ENCODE measurements around the gene ANKRD11.
A peak's percentile ranks its signal among the peaks of the same experiment; 100 is the strongest.
"Not testable (repeated sequence)": the region's sequence is repeated elsewhere in the genome, so short reads cannot be mapped to it uniquely, and the experiment has no call there.

The ANKRD11 gene

GRCh38 chr16:89328412-89329400, 161.7 kb downstream of the ANKRD11 start:
- not testable (repeated sequence) for H2AFZ ChIP-seq (ENCODE audit: low read depth, low read length, severe bottlenecking); H3K9me2 ChIP-seq (replicated peaks; ENCODE audit: insufficient read depth, low read length); H3K9ac ChIP-seq (ENCODE audit: low read length); H3K4me2 ChIP-seq (ENCODE audit: low read depth, low read length, poor library complexity, severe bottlenecking); H3K36me3 ChIP-seq (ENCODE audit: low read length); H3K27ac ChIP-seq (ENCODE audit: low read depth, low read length); H3K27me3 ChIP-seq (ENCODE audit: low read length); H3K4me3 ChIP-seq (ENCODE audit: insufficient read depth, low read length, poor library complexity, severe bottlenecking); H3K9me3 ChIP-seq (ENCODE audit: insufficient read depth, low read length)
- Histone ChIP-seq H3K79me2 (ENCODE audit: insufficient read depth, low read length) (peaks cover 95% of the 10 kb centered on the region), H3F3A (ENCODE audit: insufficient read depth) (peaks cover 15% of the 10 kb centered on the region; the same call in 1 of the 2 replicates), H4K20me1 (ENCODE audit: low read depth, low read length) (peaks cover 13% of the 10 kb centered on the region)

GRCh38 chr16:89326721-89327120, 163.6 kb downstream of the ANKRD11 start:
- Histone ChIP-seq H4K20me1 (ENCODE audit: low read depth, low read length) (peaks cover 13% of the 10 kb centered on the region), H3K27me3 (ENCODE audit: low read length) (no peaks in the 10 kb centered on the region), H3K36me3 (ENCODE audit: low read length) (no peaks in the 10 kb centered on the region), H3K79me2 (ENCODE audit: insufficient read depth, low read length) (peaks cover 95% of the 10 kb centered on the region), H2AFZ (ENCODE audit: low read depth, low read length, severe bottlenecking) (no peak overlapping the region), H3K9me2 (replicated peaks; ENCODE audit: insufficient read depth, low read length) (no peaks in the 10 kb centered on the region), H3K4me3 (ENCODE audit: insufficient read depth, low read length, poor library complexity, severe bottlenecking) (no peak overlapping the region), H3K27ac (ENCODE audit: low read depth, low read length) (no peak overlapping the region), H3F3A (ENCODE audit: insufficient read depth) (peaks cover 5% of the 10 kb centered on the region; the same call in 1 of the 2 replicates), H3K9me3 (ENCODE audit: insufficient read depth, low read length) (no peaks in the 10 kb centered on the region), H3K9ac (ENCODE audit: low read length) (no peak overlapping the region), H3K4me2 (ENCODE audit: low read depth, low read length, poor library complexity, severe bottlenecking) (no peak overlapping the region)
- TF ChIP-seq EZH2phosphoT487 (conservative IDR thresholded peaks at IDR 0.05; ENCODE audit: low read length): no peak
- TF ChIP-seq CTCF (IDR thresholded peaks at IDR 0.05; ENCODE audit: insufficient read depth, low read length, poor library complexity, severe bottlenecking): no peak

- no peaks in the 10 kb centered on the region for H3F3A ChIP-seq (ENCODE audit: insufficient read depth)
- peak overlapping the region; percentile 16; the same call in 1 of the 2 replicates for H3K27ac ChIP-seq (ENCODE audit: low read depth, low read length)
- H3K36me3 ChIP-seq (ENCODE audit: low read length): no peaks in the 10 kb centered on the region
- no peaks in the 10 kb centered on the region for H3K9me3 ChIP-seq (ENCODE audit: insufficient read depth, low read length)
- no peaks in the 10 kb centered on the region for H3K27me3 ChIP-seq (ENCODE audit: low read length)
- H3K79me2 ChIP-seq (ENCODE audit: insufficient read depth, low read length): peaks cover 94% of the 10 kb centered on the region
- H3K9ac ChIP-seq (ENCODE audit: low read length): 0 out of 2 replicates have a peak overlapping the region, but pooled peaks have one; percentile 10
- H3K9me2 ChIP-seq (replicated peaks; ENCODE audit: insufficient read depth, low read length): no peaks in the 10 kb centered on the region
- TF ChIP-seq EZH2phosphoT487 (conservative IDR thresholded peaks at IDR 0.05; ENCODE audit: low read length): no peak
- TF ChIP-seq CTCF (IDR thresholded peaks at IDR 0.05; ENCODE audit: insufficient read depth, low read length, poor library complexity, severe bottlenecking): no peak
- H2AFZ ChIP-seq (ENCODE audit: low read depth, low read length, severe bottlenecking): no peak overlapping the region
- H3K4me3 ChIP-seq (ENCODE audit: insufficient read depth, low read length, poor library complexity, severe bottlenecking): no peak overlapping the region
- H3K4me2 ChIP-seq (ENCODE audit: low read depth, low read length, poor library complexity, severe bottlenecking): no peak overlapping the region
- peaks cover 13% of the 10 kb centered on the region for H4K20me1 ChIP-seq (ENCODE audit: low read depth, low read length)
Observed at GRCh38 chr16:89325861-89326471, 164.4 kb downstream of the ANKRD11 start.

Data from SU-DHL-6 (cell line).